Measurements from ENCODE around the gene POLR3H.

The POLR3H gene

GRCh38 chr22:41544671-41545476 lies 604 bp upstream of the POLR3H start:
- peaks cover 8% of the 10 kb centered on the region for H3K4me1 ChIP-seq (ENCODE audit: control insufficient read depth, insufficient read depth, low read length)

GRCh38 chr22:41542224-41542623 lies 2.0 kb downstream of the POLR3H start:
- no peak overlapping the region for H3K9ac ChIP-seq (ENCODE audit: low read depth, low read length)
- peaks cover 10% of the 10 kb centered on the region for H3K4me1 ChIP-seq (ENCODE audit: control insufficient read depth, insufficient read depth, low read length)
- peaks cover 2% of the 10 kb centered on the region for H3K27me3 ChIP-seq (ENCODE audit: control insufficient read depth, insufficient read depth, low read length)
- no peak overlapping the region for H3K4me3 ChIP-seq (ENCODE audit: low read depth, low read length)
- peaks cover 7% of the 10 kb centered on the region for H3K36me3 ChIP-seq (ENCODE audit: control insufficient read depth, insufficient read depth, low read length)
- H3K9me3 ChIP-seq (ENCODE audit: control insufficient read depth, insufficient read depth, low read length), result no peaks in the 10 kb centered on the region

More at GRCh38 chr22:41544671-41545476, 604 bp upstream of the POLR3H start:
- Histone ChIP-seq H3K4me3 (ENCODE audit: low read depth, low read length) (peak overlapping the region; percentile 48), H3K27me3 (ENCODE audit: control insufficient read depth, insufficient read depth, low read length) (peaks cover 2% of the 10 kb centered on the region), H3K9ac (ENCODE audit: low read depth, low read length) (no peak overlapping the region), H3K36me3 (ENCODE audit: control insufficient read depth, insufficient read depth, low read length) (peaks cover 3% of the 10 kb centered on the region), H3K9me3 (ENCODE audit: control insufficient read depth, insufficient read depth, low read length) (no peaks in the 10 kb centered on the region)

- H3K4me1 ChIP-seq (ENCODE audit: control insufficient read depth, insufficient read depth, low read length), result peaks cover 12% of the 10 kb centered on the region
- H3K36me3 ChIP-seq (ENCODE audit: control insufficient read depth, insufficient read depth, low read length), result peaks cover 7% of the 10 kb centered on the region
- peaks cover 2% of the 10 kb centered on the region for H3K27me3 ChIP-seq (ENCODE audit: control insufficient read depth, insufficient read depth, low read length)
- H3K9me3 ChIP-seq (ENCODE audit: control insufficient read depth, insufficient read depth, low read length), result no peaks in the 10 kb centered on the region
- no peak overlapping the region for H3K4me3 ChIP-seq (ENCODE audit: low read depth, low read length)
- no peak overlapping the region for H3K9ac ChIP-seq (ENCODE audit: low read depth, low read length)
Observed at GRCh38 chr22:41541484-41541883, 2.8 kb downstream of the POLR3H start.

GRCh38 chr22:41540365-41540764 lies 3.9 kb downstream of the POLR3H start:
- no peak overlapping the region for H3K9ac ChIP-seq (ENCODE audit: low read depth, low read length)
- no peak overlapping the region for H3K4me3 ChIP-seq (ENCODE audit: low read depth, low read length)
- H3K36me3 ChIP-seq (ENCODE audit: control insufficient read depth, insufficient read depth, low read length), result peaks cover 7% of the 10 kb centered on the region
- H3K27me3 ChIP-seq (ENCODE audit: control insufficient read depth, insufficient read depth, low read length), result peaks cover 2% of the 10 kb centered on the region
- H3K4me1 ChIP-seq (ENCODE audit: control insufficient read depth, insufficient read depth, low read length), result peaks cover 11% of the 10 kb centered on the region
- no peaks in the 10 kb centered on the region for H3K9me3 ChIP-seq (ENCODE audit: control insufficient read depth, insufficient read depth, low read length)

- H3K9ac ChIP-seq (ENCODE audit: low read depth, low read length), result no peak overlapping the region
- H3K36me3 ChIP-seq (ENCODE audit: control insufficient read depth, insufficient read depth, low read length), result peaks cover 7% of the 10 kb centered on the region
- no peak overlapping the region for H3K4me3 ChIP-seq (ENCODE audit: low read depth, low read length)
- peaks cover 7% of the 10 kb centered on the region for H3K4me1 ChIP-seq (ENCODE audit: control insufficient read depth, insufficient read depth, low read length)
- H3K27me3 ChIP-seq (ENCODE audit: control insufficient read depth, insufficient read depth, low read length), result no peaks in the 10 kb centered on the region
- no peaks in the 10 kb centered on the region for H3K9me3 ChIP-seq (ENCODE audit: control insufficient read depth, insufficient read depth, low read length)
Observed at GRCh38 chr22:41540006-41540315, 4.3 kb downstream of the POLR3H start.

- H3K9ac ChIP-seq (ENCODE audit: low read depth, low read length), result no peak overlapping the region
- peaks cover 5% of the 10 kb centered on the region for H3K4me1 ChIP-seq (ENCODE audit: control insufficient read depth, insufficient read depth, low read length)
- peaks cover 7% of the 10 kb centered on the region for H3K36me3 ChIP-seq (ENCODE audit: control insufficient read depth, insufficient read depth, low read length)
- no peaks in the 10 kb centered on the region for H3K9me3 ChIP-seq (ENCODE audit: control insufficient read depth, insufficient read depth, low read length)
- no peaks in the 10 kb centered on the region for H3K27me3 ChIP-seq (ENCODE audit: control insufficient read depth, insufficient read depth, low read length)
- H3K4me3 ChIP-seq (ENCODE audit: low read depth, low read length), result no peak overlapping the region
Observed at GRCh38 chr22:41539146-41540005, 4.9 kb downstream of the POLR3H start.

- no peak overlapping the region for H3K4me3 ChIP-seq (ENCODE audit: low read depth, low read length)
- no peaks in the 10 kb centered on the region for H3K27me3 ChIP-seq (ENCODE audit: control insufficient read depth, insufficient read depth, low read length)
- no peak overlapping the region for H3K9ac ChIP-seq (ENCODE audit: low read depth, low read length)
- H3K9me3 ChIP-seq (ENCODE audit: control insufficient read depth, insufficient read depth, low read length), result no peaks in the 10 kb centered on the region
- peaks cover 8% of the 10 kb centered on the region for H3K36me3 ChIP-seq (ENCODE audit: control insufficient read depth, insufficient read depth, low read length)
- H3K4me1 ChIP-seq (ENCODE audit: control insufficient read depth, insufficient read depth, low read length), result peaks cover 5% of the 10 kb centered on the region
Observed at GRCh38 chr22:41538583-41538982, 5.7 kb downstream of the POLR3H start.

GRCh38 chr22:41537203-41537602 lies 7.1 kb downstream of the POLR3H start:
- peaks cover 8% of the 10 kb centered on the region for H3K4me1 ChIP-seq (ENCODE audit: control insufficient read depth, insufficient read depth, low read length)
- H3K4me3 ChIP-seq (ENCODE audit: low read depth, low read length), result no peak overlapping the region
- H3K36me3 ChIP-seq (ENCODE audit: control insufficient read depth, insufficient read depth, low read length), result peaks cover 19% of the 10 kb centered on the region
- H3K9ac ChIP-seq (ENCODE audit: low read depth, low read length), result no peak overlapping the region
- H3K27me3 ChIP-seq (ENCODE audit: control insufficient read depth, insufficient read depth, low read length), result no peaks in the 10 kb centered on the region
- H3K9me3 ChIP-seq (ENCODE audit: control insufficient read depth, insufficient read depth, low read length), result no peaks in the 10 kb centered on the region

GRCh38 chr22:41535244-41535643 lies 9.0 kb downstream of the POLR3H start:
- H3K4me3 ChIP-seq (ENCODE audit: low read depth, low read length), result no peak overlapping the region
- no peaks in the 10 kb centered on the region for H3K27me3 ChIP-seq (ENCODE audit: control insufficient read depth, insufficient read depth, low read length)
- H3K9ac ChIP-seq (ENCODE audit: low read depth, low read length), result no peak overlapping the region
- no peaks in the 10 kb centered on the region for H3K9me3 ChIP-seq (ENCODE audit: control insufficient read depth, insufficient read depth, low read length)
- peaks cover 36% of the 10 kb centered on the region for H3K36me3 ChIP-seq (ENCODE audit: control insufficient read depth, insufficient read depth, low read length)
- H3K4me1 ChIP-seq (ENCODE audit: control insufficient read depth, insufficient read depth, low read length), result peaks cover 8% of the 10 kb centered on the region

- H3K4me3 ChIP-seq (ENCODE audit: low read depth, low read length), result no peak overlapping the region
- no peak overlapping the region for H3K9ac ChIP-seq (ENCODE audit: low read depth, low read length)
- H3K9me3 ChIP-seq (ENCODE audit: control insufficient read depth, insufficient read depth, low read length), result no peaks in the 10 kb centered on the region
- peaks cover 36% of the 10 kb centered on the region for H3K36me3 ChIP-seq (ENCODE audit: control insufficient read depth, insufficient read depth, low read length)
- peaks cover 8% of the 10 kb centered on the region for H3K4me1 ChIP-seq (ENCODE audit: control insufficient read depth, insufficient read depth, low read length)
- no peaks in the 10 kb centered on the region for H3K27me3 ChIP-seq (ENCODE audit: control insufficient read depth, insufficient read depth, low read length)
Observed at GRCh38 chr22:41534219-41534618, 10.1 kb downstream of the POLR3H start.

GRCh38 chr22:41532908-41533825 lies 11.1 kb downstream of the POLR3H start:
- Histone ChIP-seq H3K9me3 (ENCODE audit: control insufficient read depth, insufficient read depth, low read length) (no peaks in the 10 kb centered on the region), H3K4me1 (ENCODE audit: control insufficient read depth, insufficient read depth, low read length) (peaks cover 8% of the 10 kb centered on the region), H3K36me3 (ENCODE audit: control insufficient read depth, insufficient read depth, low read length) (peaks cover 44% of the 10 kb centered on the region), H3K9ac (ENCODE audit: low read depth, low read length) (no peak overlapping the region), H3K27me3 (ENCODE audit: control insufficient read depth, insufficient read depth, low read length) (no peaks in the 10 kb centered on the region), H3K4me3 (ENCODE audit: low read depth, low read length) (no peak overlapping the region)

Measured in iPS-15b (cell line).